Renal pelvis (tissue), 4 donors: ENCODE measurements around the gene CLEC20A. TPM values are rescaled to one million over a fixed set of nuclear protein-coding genes. Genes with fewer than 3 reads are reported as not detected.

Experiments used
- DNase-seq: peaks from one replicate; pipeline ENCODE4 v3.0.0-alpha.2; 2013
- polyA plus RNA-seq, 3 donors: library from polyadenylated mRNA; unstranded; fragments of 120-200 nt; gene quantifications; one replicate each; pipeline ENCODE4 v1.2.1, GENCODE V29; 2013; ENCODE audit not compliant: insufficient read length in 3 of 3

CLEC20A gene
- polyA plus RNA-seq, 3 donors, result 0.36 to 0.60 (median 0.56) TPM

GRCh38 chr1:178472531-178472930, 24.2 kb downstream of the CLEC20A start:
- no peak for DNase-seq

DNA sequence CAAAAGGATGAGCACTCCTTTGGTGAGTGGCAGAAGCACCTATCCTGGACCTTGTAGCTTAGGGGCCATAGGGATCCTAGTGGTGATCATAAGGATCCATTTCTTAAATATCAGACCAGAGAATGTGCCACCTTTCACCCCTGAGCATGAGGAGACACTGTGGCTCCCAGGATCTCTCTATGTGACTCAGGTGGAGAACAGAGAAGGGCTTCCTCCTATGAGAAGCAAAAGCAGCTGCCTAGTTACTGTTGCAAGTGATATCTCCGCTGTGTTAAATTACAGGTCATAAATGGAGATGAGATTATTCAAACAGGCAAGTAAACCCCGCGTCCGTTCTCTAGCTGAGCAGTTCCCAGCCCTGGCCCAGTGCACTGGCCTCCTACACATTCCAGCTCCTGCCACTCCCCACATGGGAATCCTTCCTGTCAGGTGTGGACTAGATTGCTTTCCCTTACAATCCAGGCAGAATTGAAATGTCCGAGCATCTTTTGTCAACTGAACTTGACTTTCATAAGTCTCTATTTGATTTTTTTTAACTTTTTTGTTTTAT, 26.3 kb downstream of the CLEC20A start:
- DNase-seq, result peak; percentile 79

DNA sequence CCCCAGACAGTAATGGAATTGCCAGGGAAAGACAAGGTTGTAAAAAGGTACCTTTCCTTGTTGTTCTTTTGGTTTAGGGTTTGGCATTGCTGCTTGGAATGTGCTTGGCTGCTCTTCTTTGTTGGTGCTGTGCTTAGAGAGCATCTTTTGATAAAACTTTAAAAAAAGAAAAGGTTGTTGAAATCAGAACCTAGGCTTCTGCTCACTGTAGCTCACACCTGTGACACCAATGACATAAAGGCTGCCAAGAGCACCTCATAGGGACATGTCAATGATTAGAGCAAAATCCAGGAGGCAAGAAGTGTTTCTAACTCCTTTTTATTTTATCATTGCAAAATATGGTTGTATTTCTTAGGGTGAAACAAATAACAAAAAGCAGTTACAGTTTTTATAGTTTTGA, 28.9 kb downstream of the CLEC20A start:
- DNase-seq, result no peak

GRCh38 chr1:178465011-178465410, 31.8 kb downstream of the CLEC20A start:
- DNase-seq, result no peak

DNA sequence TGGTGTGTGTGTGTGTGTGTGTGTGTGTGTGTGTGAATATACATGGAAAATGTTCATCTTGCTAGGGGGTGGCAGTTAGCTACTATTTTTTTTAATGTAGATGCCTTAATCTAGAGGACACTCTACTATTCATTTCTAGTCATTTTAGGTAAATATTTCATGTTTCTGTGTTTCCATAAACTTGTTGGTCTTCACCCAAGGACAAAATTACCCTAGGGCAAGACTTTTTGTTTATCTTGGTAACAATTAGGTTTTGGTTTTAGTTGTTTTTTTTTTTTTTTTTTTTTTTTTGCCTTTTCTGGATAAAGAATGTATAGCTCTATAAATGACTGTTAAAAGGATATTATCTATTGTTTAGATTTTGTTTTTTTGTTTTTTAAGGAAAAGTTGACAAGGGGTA, 32.2 kb downstream of the CLEC20A start:
- DNase-seq, result no peak

- no peak for DNase-seq
These were observed 32.6 kb downstream of the CLEC20A start for GRCh38 chr1:178464141-178464540.

GRCh38 chr1:178461701-178462100, 35.1 kb downstream of the CLEC20A start:
- no peak for DNase-seq

DNA sequence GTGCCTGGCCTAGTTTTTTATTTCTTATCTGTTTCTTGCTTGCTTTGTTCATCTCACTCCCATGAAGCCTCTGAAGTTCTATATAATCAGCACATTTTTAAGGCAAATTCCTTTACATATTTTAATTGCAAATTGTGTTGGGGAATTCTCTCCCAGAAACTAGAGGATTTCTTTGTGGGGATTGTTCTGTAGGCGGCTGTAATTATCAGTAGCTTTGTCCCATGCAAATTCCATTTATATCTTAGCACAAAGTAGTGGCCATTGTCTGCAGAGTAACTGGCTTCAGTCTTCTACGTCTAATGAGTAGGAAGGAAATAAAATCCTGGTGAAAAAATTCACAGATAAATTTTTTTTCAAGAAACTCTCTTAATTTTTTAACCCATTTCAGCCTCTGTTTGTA, 35.7 kb downstream of the CLEC20A start:
- no peak for DNase-seq

GRCh38 chr1:178458203-178458602, 38.6 kb downstream of the CLEC20A start:
- no peak for DNase-seq

GRCh38 chr1:178457651-178458050, 39.1 kb downstream of the CLEC20A start:
- DNase-seq, result no peak

DNA sequence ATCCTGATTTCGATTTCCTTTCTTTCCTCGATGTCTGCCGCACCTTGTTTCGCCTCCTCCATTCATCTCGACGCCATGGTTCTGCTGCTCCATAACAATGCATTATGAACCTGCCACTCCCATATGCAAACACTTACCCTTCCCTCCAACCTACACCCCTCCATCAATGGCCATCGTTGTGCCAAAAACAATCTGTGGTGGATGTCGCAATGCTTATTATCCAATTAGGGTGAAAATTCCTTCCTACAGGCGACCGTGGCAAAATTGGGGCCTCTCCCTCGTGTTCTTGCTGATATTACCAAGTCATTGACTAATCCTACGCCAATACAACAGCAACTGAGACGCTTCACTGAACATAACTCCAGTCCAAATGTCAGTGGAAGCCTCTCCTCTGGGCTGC, 40.3 kb downstream of the CLEC20A start:
- no peak for DNase-seq

- no peak for DNase-seq
These were observed 44.8 kb downstream of the CLEC20A start for GRCh38 chr1:178452013-178452412.

GRCh38 chr1:178451529-178451928, 45.2 kb downstream of the CLEC20A start:
- no peak for DNase-seq

- no peak for DNase-seq
These were observed 45.9 kb downstream of the CLEC20A start for GRCh38 chr1:178450871-178451270.

DNA sequence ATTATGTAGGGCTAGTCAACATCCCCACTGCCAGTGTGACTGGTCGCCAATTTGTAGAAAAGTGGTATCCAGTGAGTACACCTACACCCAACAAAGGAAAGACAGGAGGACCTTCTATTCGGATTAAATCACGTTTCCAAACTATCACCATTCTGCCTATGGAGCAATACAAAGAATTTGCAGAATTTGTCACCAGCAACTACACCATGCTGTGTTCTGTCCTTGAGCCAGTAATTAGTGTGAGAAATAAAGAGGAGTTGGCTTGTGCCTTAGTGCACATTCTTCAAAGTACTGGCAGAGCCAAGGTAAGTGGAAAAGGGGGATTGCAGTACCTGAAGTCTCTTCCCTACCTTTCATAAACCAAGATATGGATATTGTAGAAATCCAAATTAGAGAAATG, 53.8 kb downstream of the CLEC20A start:
- no peak for DNase-seq

- no peak for DNase-seq
These were observed 58.3 kb downstream of the CLEC20A start for GRCh38 chr1:178438432-178438831.

DNA sequence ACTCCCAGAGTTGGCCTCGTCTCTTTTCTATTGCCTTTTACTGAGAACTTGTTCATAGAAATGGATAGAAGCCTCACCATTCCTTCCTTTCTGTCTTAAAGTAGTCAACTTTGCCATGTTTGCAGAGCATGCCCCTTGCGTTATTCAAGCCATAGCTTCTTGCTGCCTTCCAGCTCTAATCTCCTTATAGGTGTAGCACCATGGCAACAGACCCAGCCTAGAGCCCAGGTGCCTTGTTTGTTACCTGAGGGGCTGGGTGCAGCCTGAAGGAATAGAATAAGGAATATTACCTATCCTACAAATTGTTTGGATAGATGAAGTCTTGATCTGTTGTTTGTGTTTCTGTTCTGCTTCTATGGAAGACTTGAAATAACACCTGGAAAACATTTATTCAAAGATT, 59.9 kb downstream of the CLEC20A start:
- DNase-seq, result no peak

DNA sequence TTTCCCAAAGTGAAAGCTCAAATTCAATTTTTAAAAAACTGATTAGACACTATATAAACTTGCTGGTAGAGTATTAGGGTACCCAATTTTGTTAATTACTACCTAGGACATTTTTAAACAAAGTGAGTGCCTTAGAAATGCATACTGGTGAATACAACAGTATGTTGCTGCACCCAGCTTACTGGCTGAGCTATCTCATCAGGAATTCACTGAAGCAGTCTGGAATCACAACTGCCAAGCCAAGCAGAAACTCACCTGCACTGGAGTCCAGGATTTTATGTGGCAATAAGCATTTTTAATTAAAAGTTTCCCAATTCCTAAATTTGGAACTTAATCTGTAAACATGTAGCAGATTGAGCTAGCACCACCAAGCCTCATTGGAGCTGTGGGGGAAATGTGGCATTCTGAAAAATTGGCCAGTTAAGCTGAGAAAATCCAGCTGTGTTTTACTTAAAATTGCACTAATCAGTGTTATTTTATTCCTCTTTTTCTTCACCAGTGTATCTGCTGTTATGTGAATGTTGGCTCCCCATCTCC, 61.8 kb downstream of the CLEC20A start:
- DNase-seq, result peak; percentile 14

DNA sequence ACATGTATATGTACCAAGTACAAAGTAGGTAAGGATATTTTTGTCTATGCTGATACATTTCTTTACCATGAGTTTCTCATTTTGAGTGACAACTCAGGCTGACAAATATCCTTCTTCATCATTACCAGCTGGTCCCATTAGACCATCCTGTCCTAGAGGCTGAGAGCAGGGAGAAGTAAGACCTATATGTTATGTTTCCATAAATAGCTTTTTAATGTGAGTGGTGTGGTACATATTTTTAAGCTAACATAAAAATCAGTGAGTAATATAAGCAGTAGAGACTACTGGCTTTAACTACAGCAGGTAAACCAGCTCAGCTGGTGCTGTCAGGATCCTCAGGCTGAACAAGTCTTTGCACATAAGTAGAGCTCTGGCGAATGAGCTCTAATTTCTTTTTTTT, 62.4 kb downstream of the CLEC20A start:
- DNase-seq, result no peak

Other genes starting within 250 kb of the CLEC20A start
- gene TEX35, start 16.1 kb upstream of the CLEC20A start, polyA plus RNA-seq, result under 1 TPM in 1 of 3 donors, not detected in 2; 0.11 TPM
- 10 to 100 TPM; 30.0 to 36.9 (median 31.9) TPM for gene RALGPS2, start 228.3 kb upstream of the CLEC20A start, polyA plus RNA-seq